ENCODE data around the gene CAB39.
"Not testable (repeated sequence)": the region's sequence is repeated elsewhere in the genome, so short reads cannot be mapped to it uniquely, and the experiment has no call there.

Gene CAB39

GRCh38 chr2:230695551-230695950 lies 17.1 kb upstream of the CAB39 start:
- no peaks in the 10 kb centered on the region for H3K36me3 Mint-ChIP-seq
- no peaks in the 10 kb centered on the region for H3K9me3 Mint-ChIP-seq
- H3K4me3 Mint-ChIP-seq = no peak overlapping the region
- H3K4me1 Mint-ChIP-seq = peaks cover 8% of the 10 kb centered on the region
- no peak overlapping the region for H3K27ac Mint-ChIP-seq
- no peaks in the 10 kb centered on the region for H3K27me3 Mint-ChIP-seq

- H3K27ac Mint-ChIP-seq = no peak overlapping the region
- no peak overlapping the region for H3K4me3 Mint-ChIP-seq
Observed at GRCh38 chr2:230696670-230697069, 16.0 kb upstream of the CAB39 start.

DNA sequence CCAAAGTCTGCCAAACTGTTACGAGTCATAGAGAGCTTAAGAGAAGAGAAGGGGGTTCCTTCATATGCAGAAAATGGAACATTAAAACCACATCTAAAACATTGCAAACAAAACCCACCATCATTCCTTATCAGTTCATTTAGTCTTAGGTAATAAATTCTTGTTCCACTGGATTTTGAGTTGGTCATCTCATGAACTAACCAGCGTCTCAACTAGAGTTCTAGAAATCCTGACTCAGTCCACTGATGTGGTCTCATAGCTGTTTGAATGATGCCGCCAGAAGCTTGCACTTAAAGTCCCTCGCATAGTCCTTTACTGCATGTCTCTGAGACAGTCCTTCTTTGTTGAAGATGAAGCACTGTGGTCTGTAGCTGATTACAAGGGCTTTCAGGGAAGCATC lies 15.0 kb upstream of the CAB39 start:
- no peak overlapping the region for H3K27ac Mint-ChIP-seq
- peaks cover 3% of the 10 kb centered on the region for H3K36me3 Mint-ChIP-seq
- H3K4me3 Mint-ChIP-seq = no peak overlapping the region
- H3K4me1 Mint-ChIP-seq = peaks cover 11% of the 10 kb centered on the region
- no peaks in the 10 kb centered on the region for H3K27me3 Mint-ChIP-seq
- H3K9me3 Mint-ChIP-seq = peaks cover 3% of the 10 kb centered on the region

More at GRCh38 chr2:230696670-230697069, 16.0 kb upstream of the CAB39 start:
- no peaks in the 10 kb centered on the region for H3K9me3 Mint-ChIP-seq
- H3K4me1 Mint-ChIP-seq = peaks cover 11% of the 10 kb centered on the region
- H3K36me3 Mint-ChIP-seq = no peaks in the 10 kb centered on the region
- no peaks in the 10 kb centered on the region for H3K27me3 Mint-ChIP-seq

DNA sequence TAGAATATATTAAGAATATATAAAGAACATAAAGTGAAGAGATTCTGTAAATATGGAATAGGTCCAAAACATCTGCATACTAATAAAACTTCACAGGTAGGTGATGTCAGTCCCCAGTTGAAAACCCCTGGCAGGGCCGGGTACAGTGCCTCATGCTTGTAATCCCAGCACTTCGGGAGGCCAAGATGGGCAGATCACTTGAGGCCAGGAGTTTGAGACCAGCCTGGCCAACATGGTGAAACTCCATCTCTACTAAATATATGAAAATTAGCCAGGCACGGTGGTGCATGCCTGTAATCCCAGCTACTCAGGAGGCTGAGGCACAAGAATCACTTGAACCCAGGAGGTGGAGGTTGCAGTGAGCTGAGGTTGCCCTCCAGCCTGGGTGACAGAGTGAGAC lies 13.9 kb upstream of the CAB39 start:
- not testable (repeated sequence) for H3K9me3 Mint-ChIP-seq, H3K4me3 Mint-ChIP-seq, H3K27me3 Mint-ChIP-seq, H3K36me3 Mint-ChIP-seq, H3K27ac Mint-ChIP-seq
- peaks cover 11% of the 10 kb centered on the region for H3K4me1 Mint-ChIP-seq

DNA sequence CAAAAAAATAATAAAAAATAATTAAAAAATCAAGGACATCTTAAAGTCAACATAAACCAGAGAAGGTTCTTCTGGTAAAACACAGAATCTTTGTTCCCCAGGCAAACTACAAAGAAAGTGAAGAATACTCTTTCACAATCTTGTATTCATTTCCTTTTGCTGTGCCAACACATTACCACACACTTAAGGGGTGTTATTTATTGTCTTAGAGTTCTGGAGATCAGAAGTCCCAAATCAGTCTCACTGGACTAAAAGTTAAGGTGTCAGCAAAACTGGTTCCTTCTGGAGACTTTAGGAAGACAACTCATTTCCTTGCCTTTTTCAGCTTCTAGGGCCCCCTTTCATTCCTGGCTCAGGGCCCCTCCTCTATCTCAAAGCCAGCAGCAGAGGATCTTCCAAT lies 12.2 kb upstream of the CAB39 start:
- H3K4me3 Mint-ChIP-seq = no peak overlapping the region
- peaks cover 5% of the 10 kb centered on the region for H3K36me3 Mint-ChIP-seq
- H3K9me3 Mint-ChIP-seq = peaks cover 6% of the 10 kb centered on the region

GRCh38 chr2:230701308-230701707 lies 11.3 kb upstream of the CAB39 start:
- H3K27me3 Mint-ChIP-seq = no peaks in the 10 kb centered on the region
- H3K4me3 Mint-ChIP-seq = no peak overlapping the region
- H3K4me1 Mint-ChIP-seq = peaks cover 6% of the 10 kb centered on the region
- H3K9me3 Mint-ChIP-seq = peaks cover 6% of the 10 kb centered on the region
- H3K36me3 Mint-ChIP-seq = peaks cover 5% of the 10 kb centered on the region
- H3K27ac Mint-ChIP-seq = no peak overlapping the region

More for the DNA sequence above, 12.2 kb upstream of the CAB39 start:
- Mint-ChIP-seq H3K27ac (no peak overlapping the region), H3K4me1 (peaks cover 6% of the 10 kb centered on the region), H3K27me3 (no peaks in the 10 kb centered on the region)

DNA sequence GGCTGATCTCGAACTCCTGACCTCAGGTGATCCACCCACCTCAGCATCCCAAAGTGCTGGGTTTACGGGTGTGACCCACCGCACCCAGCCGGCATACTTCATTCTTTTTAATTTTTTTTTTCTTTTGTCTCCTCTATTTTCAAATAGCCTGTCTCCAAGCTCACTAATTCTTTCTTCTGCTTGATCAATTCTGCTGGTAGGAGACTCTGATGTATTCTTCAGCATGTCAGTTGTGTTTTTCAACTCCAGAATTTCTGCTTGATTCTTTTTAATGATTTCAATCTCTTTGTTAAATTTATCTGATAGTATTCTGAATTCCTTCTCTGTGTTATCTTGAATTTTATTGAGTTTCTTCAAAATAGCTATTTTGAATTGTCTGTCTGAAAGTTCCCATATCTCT lies 10.2 kb upstream of the CAB39 start:
- H3K4me1 Mint-ChIP-seq = peaks cover 12% of the 10 kb centered on the region
- H3K4me3 Mint-ChIP-seq, H3K36me3 Mint-ChIP-seq, H3K9me3 Mint-ChIP-seq, H3K27ac Mint-ChIP-seq, H3K27me3 Mint-ChIP-seq: not testable (repeated sequence)

DNA sequence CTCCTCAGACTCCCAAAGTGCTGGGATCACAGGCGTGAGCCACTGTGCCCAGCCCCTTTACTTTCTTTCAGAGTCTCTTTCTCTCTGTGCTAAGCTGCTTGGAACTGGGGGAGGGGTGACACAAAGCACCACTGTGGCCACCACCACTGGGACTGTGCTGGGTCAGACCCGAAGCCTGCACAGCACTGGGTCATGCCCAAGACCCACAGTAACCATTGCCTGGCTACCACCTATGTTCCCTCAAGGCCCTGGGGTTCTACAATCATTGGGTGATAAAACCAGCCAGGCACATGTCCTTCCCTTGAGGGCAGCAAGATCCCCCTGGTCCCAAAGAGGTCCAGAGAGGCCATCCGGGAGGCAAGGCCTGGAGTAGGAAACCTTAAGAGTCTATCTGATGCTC lies 9.1 kb upstream of the CAB39 start:
- Mint-ChIP-seq H3K9me3 (peaks cover 6% of the 10 kb centered on the region), H3K4me3 (no peak overlapping the region), H3K27ac (no peak overlapping the region), H3K4me1 (peaks cover 21% of the 10 kb centered on the region), H3K36me3 (peaks cover 5% of the 10 kb centered on the region), H3K27me3 (no peaks in the 10 kb centered on the region)

DNA sequence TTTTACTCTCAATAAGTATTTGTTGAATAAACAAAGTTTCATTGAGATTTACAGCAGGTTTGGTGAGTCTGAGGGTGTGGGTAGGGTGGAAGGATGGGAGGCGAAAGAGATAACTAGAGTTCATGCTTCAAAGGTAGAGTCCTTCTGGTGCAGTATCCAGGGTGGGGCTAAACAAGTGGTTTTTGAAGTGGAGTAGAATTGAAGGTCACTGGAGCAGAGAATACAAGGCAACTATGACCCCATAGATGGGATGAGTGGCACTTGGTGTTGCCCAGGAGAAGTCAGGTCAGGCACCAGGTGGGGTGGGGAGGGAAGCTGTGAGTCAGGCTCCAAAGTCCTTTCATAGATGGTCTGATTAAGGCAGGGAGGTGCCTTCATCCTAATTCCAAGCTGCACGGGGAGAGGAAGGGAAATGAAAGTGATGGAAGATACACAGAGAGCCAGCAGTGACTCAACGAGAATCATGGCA lies 6.6 kb upstream of the CAB39 start:
- Mint-ChIP-seq H3K27ac (no peak overlapping the region), H3K4me3 (no peak overlapping the region)

GRCh38 chr2:230706966-230707365 lies 5.7 kb upstream of the CAB39 start:
- H3K9me3 Mint-ChIP-seq = peaks cover 6% of the 10 kb centered on the region
- no peak overlapping the region for H3K27ac Mint-ChIP-seq
- H3K36me3 Mint-ChIP-seq = peaks cover 5% of the 10 kb centered on the region
- H3K27me3 Mint-ChIP-seq = no peaks in the 10 kb centered on the region
- no peak overlapping the region for H3K4me3 Mint-ChIP-seq
- H3K4me1 Mint-ChIP-seq = peaks cover 20% of the 10 kb centered on the region

More for the DNA sequence above, 6.6 kb upstream of the CAB39 start:
- H3K4me1 Mint-ChIP-seq = peaks cover 15% of the 10 kb centered on the region
- H3K9me3 Mint-ChIP-seq = peaks cover 6% of the 10 kb centered on the region
- H3K27me3 Mint-ChIP-seq = no peaks in the 10 kb centered on the region
- peaks cover 5% of the 10 kb centered on the region for H3K36me3 Mint-ChIP-seq

DNA sequence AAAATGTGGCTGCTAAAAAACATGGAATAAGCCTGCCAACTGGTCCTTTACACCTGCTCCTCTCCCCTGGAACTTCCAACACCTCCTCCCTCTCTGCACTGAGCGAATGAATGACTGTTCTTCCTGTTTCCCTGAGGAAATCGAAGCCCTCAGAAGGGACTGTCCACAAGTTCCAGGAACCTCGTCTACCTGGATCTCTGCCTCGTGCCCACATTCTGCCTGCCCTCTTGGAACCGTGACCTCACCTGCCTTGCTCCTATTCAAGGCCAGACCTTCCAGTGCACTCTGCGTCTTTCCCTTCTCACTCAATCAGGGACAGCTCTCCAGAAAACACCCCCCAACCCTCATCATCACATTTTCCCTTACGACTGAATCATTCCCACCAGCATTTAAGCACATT lies 4.4 kb upstream of the CAB39 start:
- Mint-ChIP-seq H3K27ac (no peak overlapping the region), H3K4me3 (no peak overlapping the region), H3K9me3 (no peaks in the 10 kb centered on the region), H3K36me3 (no peaks in the 10 kb centered on the region), H3K4me1 (peaks cover 26% of the 10 kb centered on the region), H3K27me3 (no peaks in the 10 kb centered on the region)

DNA sequence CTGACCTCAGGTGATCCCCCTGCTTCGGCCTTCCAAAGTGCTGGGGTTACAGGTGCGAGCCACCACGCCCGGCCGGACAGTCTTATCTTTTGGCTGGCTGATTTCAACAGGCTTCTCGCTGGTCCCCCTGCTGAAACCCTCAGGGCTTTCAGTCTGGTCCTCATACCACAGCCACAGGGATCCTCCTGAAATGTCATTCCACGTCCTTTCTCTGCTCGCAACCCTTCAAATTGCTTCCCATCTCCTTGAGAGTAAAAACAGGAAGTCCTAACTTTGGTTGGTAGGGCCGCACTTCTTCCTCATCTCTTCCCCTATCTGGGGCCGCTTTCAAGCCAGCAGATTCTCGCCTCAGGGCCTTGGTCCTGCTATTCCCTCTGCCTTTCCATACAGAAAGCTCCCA lies 1.4 kb upstream of the CAB39 start:
- Mint-ChIP-seq H3K4me1 (peaks cover 39% of the 10 kb centered on the region), H3K36me3 (peaks cover 6% of the 10 kb centered on the region), H3K27ac (peak overlapping the region; percentile 74), H3K27me3 (no peaks in the 10 kb centered on the region), H3K4me3 (peak overlapping the region; percentile 52), H3K9me3 (no peaks in the 10 kb centered on the region)

GRCh38 chr2:230713331-230714135 lies 891 bp downstream of the CAB39 start:
- Mint-ChIP-seq H3K36me3 (peaks cover 8% of the 10 kb centered on the region), H3K27me3 (no peaks in the 10 kb centered on the region), H3K4me3 (peak overlapping the region; percentile 96), H3K9me3 (no peaks in the 10 kb centered on the region), H3K27ac (peak overlapping the region; percentile 96), H3K4me1 (peaks cover 44% of the 10 kb centered on the region)

- Mint-ChIP-seq H3K27ac (peak overlapping the region; percentile 96), H3K36me3 (peaks cover 8% of the 10 kb centered on the region), H3K27me3 (no peaks in the 10 kb centered on the region), H3K4me1 (peaks cover 48% of the 10 kb centered on the region), H3K9me3 (no peaks in the 10 kb centered on the region), H3K4me3 (peak overlapping the region; percentile 96)
Observed at GRCh38 chr2:230714136-230714480, 1.5 kb downstream of the CAB39 start.

- Mint-ChIP-seq H3K27me3 (no peaks in the 10 kb centered on the region), H3K27ac (peak overlapping the region; percentile 82), H3K4me3 (peak overlapping the region; percentile 96), H3K9me3 (no peaks in the 10 kb centered on the region), H3K4me1 (peaks cover 59% of the 10 kb centered on the region), H3K36me3 (peaks cover 8% of the 10 kb centered on the region)
Observed at GRCh38 chr2:230715201-230715600, 2.6 kb downstream of the CAB39 start.

DNA sequence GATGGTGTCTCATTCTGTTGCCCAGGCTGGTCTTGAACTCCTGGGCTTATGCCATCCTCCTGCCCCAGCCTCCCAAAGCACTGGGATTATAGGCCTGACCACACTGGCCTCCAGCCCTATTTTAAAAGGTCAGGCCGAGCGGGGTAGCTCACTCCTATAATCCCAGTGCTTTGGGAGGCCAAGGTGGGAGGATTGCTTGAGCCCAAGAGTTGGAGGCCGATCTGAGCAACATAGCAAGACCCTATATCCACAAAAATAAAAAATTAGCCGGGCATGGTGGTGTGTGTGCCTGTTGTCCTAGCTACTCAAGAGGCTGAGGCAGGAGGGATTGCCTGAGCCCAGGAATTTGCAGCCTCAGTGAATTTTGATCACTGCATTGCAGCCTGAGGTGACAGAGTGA lies 3.9 kb downstream of the CAB39 start:
- Mint-ChIP-seq H3K27ac (no peak overlapping the region), H3K9me3 (no peaks in the 10 kb centered on the region), H3K36me3 (peaks cover 8% of the 10 kb centered on the region), H3K27me3 (no peaks in the 10 kb centered on the region), H3K4me1 (peaks cover 67% of the 10 kb centered on the region), H3K4me3 (no peak overlapping the region)

GRCh38 chr2:230717600-230717999 lies 5.0 kb downstream of the CAB39 start:
- H3K27ac Mint-ChIP-seq = peak overlapping the region; percentile 92
- H3K4me3 Mint-ChIP-seq = peak overlapping the region; percentile 73
- peaks cover 10% of the 10 kb centered on the region for H3K36me3 Mint-ChIP-seq
- H3K9me3 Mint-ChIP-seq = no peaks in the 10 kb centered on the region
- H3K4me1 Mint-ChIP-seq = peaks cover 68% of the 10 kb centered on the region
- no peaks in the 10 kb centered on the region for H3K27me3 Mint-ChIP-seq

Measured in activated naive CD4-positive, alpha-beta T cell treated with anti-CD3 and anti-CD28 coated beads, Interleukin-2, amount 50 U/mL, for 24 hours (primary cell).